GM21576 (cell line): ENCODE data around the gene PLEKHG5.

ENCODE experiments used
- ATAC-seq: cut with Tn5 transposase; IDR thresholded peaks from one replicate; pipeline ENCODE4 v1.9.1; 2021; ENCODE audit warnings: mild to moderate bottlenecking, moderate library complexity; ENCODE audit not compliant: unreplicated experiment

Gene PLEKHG5

GRCh38 chr1:6491480-6491962 is at the start of gene PLEKHG5:
Gene PLEKHG5 (minus strand): TSS chr1:6491667. CDS start chr1:6477571, 14,096 bp downstream.
- ATAC-seq: no peak

GRCh38 chr1:6538956-6539355 is 47.5 kb upstream of the PLEKHG5 start:
- ATAC-seq: no peak

GRCh38 chr1:6536291-6536690 is 44.8 kb upstream of the PLEKHG5 start:
- ATAC-seq: no peak

GRCh38 chr1:6535214-6535613 is 43.7 kb upstream of the PLEKHG5 start:
- no peak for ATAC-seq

- ATAC-seq: no peak
Measured at GRCh38 chr1:6534248-6534822, 42.9 kb upstream of the PLEKHG5 start.

- no peak for ATAC-seq
Measured at GRCh38 chr1:6531996-6532395, 40.5 kb upstream of the PLEKHG5 start.

GRCh38 chr1:6530504-6531160 is 39.2 kb upstream of the PLEKHG5 start:
- no peak for ATAC-seq

- ATAC-seq: no peak
Measured at GRCh38 chr1:6528492-6528891, 37.0 kb upstream of the PLEKHG5 start.

- no peak for ATAC-seq
Measured at GRCh38 chr1:6526316-6526715, 34.8 kb upstream of the PLEKHG5 start.

- ATAC-seq: no peak
Measured at GRCh38 chr1:6523566-6523965, 32.1 kb upstream of the PLEKHG5 start.

- no peak for ATAC-seq
Measured at GRCh38 chr1:6521536-6521935, 30.1 kb upstream of the PLEKHG5 start.

- ATAC-seq: no peak
Measured at GRCh38 chr1:6519935-6520671, 28.6 kb upstream of the PLEKHG5 start.

GRCh38 chr1:6519491-6519934 is 28.0 kb upstream of the PLEKHG5 start:
- ATAC-seq: no peak

- no peak for ATAC-seq
Measured at GRCh38 chr1:6517435-6517851, 26.0 kb upstream of the PLEKHG5 start.

GRCh38 chr1:6515771-6516170 is 24.3 kb upstream of the PLEKHG5 start:
- ATAC-seq: no peak

- no peak for ATAC-seq
Measured at GRCh38 chr1:6513320-6513801, 21.9 kb upstream of the PLEKHG5 start.

- no peak for ATAC-seq
Measured at GRCh38 chr1:6512908-6513280, 21.4 kb upstream of the PLEKHG5 start.

GRCh38 chr1:6512245-6512907 is 20.9 kb upstream of the PLEKHG5 start:
- no peak for ATAC-seq

- no peak for ATAC-seq
Measured at GRCh38 chr1:6511561-6512244, 20.2 kb upstream of the PLEKHG5 start.

- ATAC-seq: no peak
Measured at GRCh38 chr1:6511056-6511455, 19.6 kb upstream of the PLEKHG5 start.

GRCh38 chr1:6510493-6510892 is 19.0 kb upstream of the PLEKHG5 start:
- no peak for ATAC-seq
